ENCODE measurements around the gene ZNF770.
"Not testable (repeated sequence)": the region's sequence is repeated elsewhere in the genome, so short reads cannot be mapped to it uniquely, and the experiment has no call there.

ZNF770 gene

DNA sequence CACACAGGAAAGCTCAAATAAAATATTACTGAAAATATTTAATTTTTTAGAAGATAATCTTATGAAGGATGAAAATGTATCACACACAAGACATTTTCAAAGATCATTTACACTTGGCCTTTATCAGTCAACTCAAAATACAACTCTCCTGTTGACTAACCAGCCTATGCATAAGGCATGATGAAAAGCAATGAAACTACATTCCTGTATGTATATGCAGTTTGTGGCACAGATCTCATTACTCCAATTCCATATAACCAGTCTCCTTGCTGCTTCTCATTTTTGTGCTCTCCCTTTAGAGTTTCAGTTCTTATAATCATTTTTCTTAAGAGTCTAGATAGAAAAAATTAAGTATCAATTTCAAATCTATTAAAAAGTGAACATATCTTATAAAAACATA is 44.4 kb downstream of the ZNF770 start:
- no peaks in the 10 kb centered on the region for H3K4me1 ChIP-seq (ENCODE audit: control insufficient read depth, insufficient read depth, low read length)
- H3K36me3 ChIP-seq (ENCODE audit: control insufficient read depth, insufficient read depth, low read length): peaks cover 4% of the 10 kb centered on the region
- H3K9me3 ChIP-seq (ENCODE audit: control insufficient read depth, low read length): no peaks in the 10 kb centered on the region
- no peak overlapping the region for H3K27ac ChIP-seq (ENCODE audit: insufficient read depth, low read depth, low read length, poor library complexity, severe bottlenecking)
- no peak overlapping the region for H3K4me3 ChIP-seq (ENCODE audit: insufficient read depth, low read depth, low read length)
- H3K27me3 ChIP-seq (ENCODE audit: control insufficient read depth, insufficient read depth, low read length, poor library complexity, severe bottlenecking): no peaks in the 10 kb centered on the region

DNA sequence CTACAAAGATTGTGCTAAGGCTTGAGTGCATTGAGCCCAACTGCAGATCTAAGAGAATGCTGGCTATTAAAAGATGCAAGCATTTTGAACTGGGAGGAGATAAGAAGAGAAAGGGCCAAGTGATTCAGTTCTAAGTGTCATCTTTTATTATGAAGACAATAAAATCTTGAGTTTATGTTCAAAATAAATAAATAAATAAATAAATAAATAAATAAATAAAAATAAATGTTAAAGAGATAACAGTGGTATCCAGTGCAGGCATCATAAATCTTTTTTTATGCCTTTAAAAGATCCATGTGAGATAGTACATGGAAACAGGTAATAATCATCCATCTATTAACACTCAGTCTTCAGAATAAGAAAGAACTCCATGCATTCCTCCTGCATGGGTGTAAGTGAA is 44.8 kb downstream of the ZNF770 start:
- H3K9me3 ChIP-seq (ENCODE audit: control insufficient read depth, low read length); H3K27me3 ChIP-seq (ENCODE audit: control insufficient read depth, insufficient read depth, low read length, poor library complexity, severe bottlenecking); H3K4me3 ChIP-seq (ENCODE audit: insufficient read depth, low read depth, low read length); H3K4me1 ChIP-seq (ENCODE audit: control insufficient read depth, insufficient read depth, low read length); H3K27ac ChIP-seq (ENCODE audit: insufficient read depth, low read depth, low read length, poor library complexity, severe bottlenecking); H3K36me3 ChIP-seq (ENCODE audit: control insufficient read depth, insufficient read depth, low read length): not testable (repeated sequence)

DNA sequence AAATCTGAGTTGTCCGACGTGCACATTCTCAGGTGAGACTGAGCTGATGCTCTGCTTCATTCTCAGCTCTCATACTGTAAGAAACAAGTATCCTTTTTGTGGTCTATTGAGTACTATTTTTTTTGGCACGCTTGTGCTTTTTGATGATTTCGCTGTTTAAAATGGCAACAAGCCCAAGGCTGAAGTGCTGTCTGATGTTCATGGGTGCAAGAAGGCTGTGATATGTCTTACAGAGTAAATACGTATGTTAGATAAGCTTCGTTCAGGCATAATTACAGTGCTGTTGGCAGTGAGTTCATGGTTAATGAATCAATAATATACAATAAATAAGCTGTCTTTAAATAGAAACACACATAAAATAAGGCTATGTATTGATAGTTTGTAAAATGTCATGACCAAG is 45.7 kb downstream of the ZNF770 start:
- H3K36me3 ChIP-seq (ENCODE audit: control insufficient read depth, insufficient read depth, low read length): no peaks in the 10 kb centered on the region
- H3K27me3 ChIP-seq (ENCODE audit: control insufficient read depth, insufficient read depth, low read length, poor library complexity, severe bottlenecking): no peaks in the 10 kb centered on the region
- H3K27ac ChIP-seq (ENCODE audit: insufficient read depth, low read depth, low read length, poor library complexity, severe bottlenecking): no peak overlapping the region
- WGBS, 2 experiments: 97% methylated on average over 5 to 6 of the region's 6 CpGs
- H3K9me3 ChIP-seq (ENCODE audit: control insufficient read depth, low read length): no peaks in the 10 kb centered on the region
- no peak overlapping the region for H3K4me3 ChIP-seq (ENCODE audit: insufficient read depth, low read depth, low read length)
- no peaks in the 10 kb centered on the region for H3K4me1 ChIP-seq (ENCODE audit: control insufficient read depth, insufficient read depth, low read length)

DNA sequence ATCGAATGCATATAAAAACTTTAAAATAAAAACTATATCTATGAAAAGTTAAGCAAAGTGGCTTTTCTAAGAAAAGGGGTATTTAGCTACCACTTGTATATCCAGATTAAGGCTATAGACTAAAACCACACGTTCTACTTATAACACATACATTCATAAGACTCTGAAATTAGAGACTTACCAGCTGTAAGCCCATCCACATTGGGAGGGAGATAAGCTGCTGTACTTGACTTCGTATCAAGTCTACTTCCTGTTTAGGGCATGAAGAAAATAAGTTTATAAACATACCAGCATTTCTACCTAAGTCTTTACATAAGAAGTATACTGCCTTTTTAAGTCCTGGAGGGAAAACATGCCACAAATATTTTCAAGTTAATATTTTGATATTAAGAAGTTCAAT is 46.3 kb downstream of the ZNF770 start:
- H3K9me3 ChIP-seq (ENCODE audit: control insufficient read depth, low read length): no peaks in the 10 kb centered on the region
- H3K4me1 ChIP-seq (ENCODE audit: control insufficient read depth, insufficient read depth, low read length): no peaks in the 10 kb centered on the region
- H3K4me3 ChIP-seq (ENCODE audit: insufficient read depth, low read depth, low read length): no peak overlapping the region
- WGBS, 2 experiments: 83 to 88% methylated on average over 1 to 2 of the region's 3 CpGs
- no peaks in the 10 kb centered on the region for H3K36me3 ChIP-seq (ENCODE audit: control insufficient read depth, insufficient read depth, low read length)
- H3K27me3 ChIP-seq (ENCODE audit: control insufficient read depth, insufficient read depth, low read length, poor library complexity, severe bottlenecking): no peaks in the 10 kb centered on the region
- no peak overlapping the region for H3K27ac ChIP-seq (ENCODE audit: insufficient read depth, low read depth, low read length, poor library complexity, severe bottlenecking)

DNA sequence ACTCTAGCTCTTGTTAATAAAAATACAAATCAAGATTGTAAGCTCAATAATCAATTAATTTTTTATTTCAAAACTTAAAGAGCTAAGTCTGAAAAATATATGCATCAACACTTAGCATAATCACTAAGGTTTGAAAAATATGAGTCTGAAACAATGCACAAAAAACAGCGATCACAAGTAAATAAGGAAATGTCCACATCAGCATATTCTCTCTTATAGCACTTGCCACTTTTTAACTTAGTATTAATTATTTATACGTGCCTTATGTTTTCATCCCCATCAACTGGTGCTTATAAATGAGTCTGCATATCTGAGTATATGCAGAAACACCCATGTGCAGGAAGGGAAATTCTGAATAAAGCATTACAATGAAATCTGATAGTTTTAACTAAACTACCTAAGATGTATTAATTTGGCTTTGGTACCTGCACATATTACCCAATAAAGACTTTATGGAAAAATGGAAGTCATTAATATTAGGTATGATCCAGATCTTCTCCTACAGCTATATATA is 46.8 kb downstream of the ZNF770 start:
- Histone ChIP-seq H3K9me3 (ENCODE audit: control insufficient read depth, low read length) (no peaks in the 10 kb centered on the region), H3K4me1 (ENCODE audit: control insufficient read depth, insufficient read depth, low read length) (no peaks in the 10 kb centered on the region), H3K36me3 (ENCODE audit: control insufficient read depth, insufficient read depth, low read length) (no peaks in the 10 kb centered on the region), H3K27me3 (ENCODE audit: control insufficient read depth, insufficient read depth, low read length, poor library complexity, severe bottlenecking) (no peaks in the 10 kb centered on the region), H3K4me3 (ENCODE audit: insufficient read depth, low read depth, low read length) (no peak overlapping the region), H3K27ac (ENCODE audit: insufficient read depth, low read depth, low read length, poor library complexity, severe bottlenecking) (no peak overlapping the region)
- WGBS, 2 experiments: 98 to 100% methylated on average over 1 to 2 of the region's 2 CpGs

DNA sequence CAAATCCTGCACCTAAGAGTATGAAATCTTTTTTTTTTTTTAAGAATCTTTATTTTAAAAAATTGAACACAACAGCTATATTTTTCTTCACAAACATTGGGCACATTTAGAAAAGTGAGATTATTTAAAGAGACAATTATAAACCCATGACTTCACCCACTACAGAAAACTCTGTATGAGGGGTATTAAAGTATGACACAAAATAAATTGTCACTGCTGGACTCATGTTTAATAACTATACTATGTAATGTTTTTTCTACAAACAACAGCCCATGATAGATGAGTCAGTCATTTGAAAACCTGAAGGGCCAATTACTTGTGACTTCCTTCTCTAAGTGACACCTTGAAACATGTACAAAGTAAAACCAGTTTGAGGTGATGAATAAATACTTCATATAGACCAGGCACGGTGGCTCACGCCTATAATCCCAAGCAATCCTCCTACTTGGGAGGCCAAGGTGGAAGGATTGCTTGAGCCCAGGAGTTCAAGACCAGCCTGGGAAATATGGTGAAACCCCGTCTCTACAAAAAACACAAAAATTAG is 54.6 kb downstream of the ZNF770 start:
- no peaks in the 10 kb centered on the region for H3K4me1 ChIP-seq (ENCODE audit: control insufficient read depth, insufficient read depth, low read length)
- no peaks in the 10 kb centered on the region for H3K9me3 ChIP-seq (ENCODE audit: control insufficient read depth, low read length)
- peaks cover 30% of the 10 kb centered on the region for H3K36me3 ChIP-seq (ENCODE audit: control insufficient read depth, insufficient read depth, low read length)
- WGBS, 2 experiments: 87 to 88% methylated on average over 3 of the region's 3 CpGs
- no peak overlapping the region for H3K4me3 ChIP-seq (ENCODE audit: insufficient read depth, low read depth, low read length)
- no peak overlapping the region for H3K27ac ChIP-seq (ENCODE audit: insufficient read depth, low read depth, low read length, poor library complexity, severe bottlenecking)
- H3K27me3 ChIP-seq (ENCODE audit: control insufficient read depth, insufficient read depth, low read length, poor library complexity, severe bottlenecking): no peaks in the 10 kb centered on the region

DNA sequence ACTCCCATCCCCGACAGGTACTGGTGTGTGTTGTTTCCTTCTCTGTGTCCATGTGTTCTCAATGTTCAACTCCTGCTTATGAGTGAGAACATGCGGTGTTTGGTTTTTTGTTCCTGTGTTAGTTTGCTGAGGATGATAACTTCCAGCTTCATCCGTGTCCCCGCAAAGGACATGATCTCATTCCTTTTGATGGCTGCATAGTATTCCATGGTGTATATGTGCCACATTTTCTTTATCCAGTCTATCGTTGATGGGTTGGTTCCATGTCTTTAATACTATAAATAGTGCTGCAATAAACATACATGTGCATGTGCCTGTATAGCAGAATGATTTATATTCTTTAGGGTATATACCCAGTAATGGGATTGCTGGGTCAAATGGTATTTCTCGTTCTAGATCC is 59.7 kb downstream of the ZNF770 start:
- not testable (repeated sequence) for H3K9me3 ChIP-seq (ENCODE audit: control insufficient read depth, low read length); H3K27ac ChIP-seq (ENCODE audit: insufficient read depth, low read depth, low read length, poor library complexity, severe bottlenecking); H3K4me1 ChIP-seq (ENCODE audit: control insufficient read depth, insufficient read depth, low read length); H3K27me3 ChIP-seq (ENCODE audit: control insufficient read depth, insufficient read depth, low read length, poor library complexity, severe bottlenecking); H3K4me3 ChIP-seq (ENCODE audit: insufficient read depth, low read depth, low read length)
- H3K36me3 ChIP-seq (ENCODE audit: control insufficient read depth, insufficient read depth, low read length): peaks cover 33% of the 10 kb centered on the region
- 93 to 95% methylated on average over 4 to 6 of the region's 6 CpGs for WGBS, 2 experiments

Measured in ectodermal cell (in vitro differentiated cells).